GM21529 (cell line): ENCODE results near the gene APCDD1L.

Experiments used
- ATAC-seq: cut with Tn5 transposase; IDR thresholded peaks from one replicate; pipeline ENCODE4 v1.9.1; 2021; ENCODE audit not compliant: unreplicated experiment

APCDD1L gene

GRCh38 chr20:58515233-58516212 is at the start of gene APCDD1L:
Gene APCDD1L, minus strand, starts transcription at chr20:58515399. Its CDS starts 692 bp downstream, at chr20:58514707.
- ATAC-seq = no peak

GRCh38 chr20:58559368-58559729 is 44.1 kb upstream of the APCDD1L start:
- ATAC-seq = no peak

GRCh38 chr20:58558486-58559367 is 43.5 kb upstream of the APCDD1L start:
- no peak for ATAC-seq

GRCh38 chr20:58557733-58558342 is 42.6 kb upstream of the APCDD1L start:
- ATAC-seq = no peak

- ATAC-seq = no peak
Measured at GRCh38 chr20:58556961-58557360, 41.8 kb upstream of the APCDD1L start.

- no peak for ATAC-seq
Measured at GRCh38 chr20:58555078-58555765, 40.0 kb upstream of the APCDD1L start.

GRCh38 chr20:58554541-58554940 is 39.3 kb upstream of the APCDD1L start:
- no peak for ATAC-seq

GRCh38 chr20:58553841-58554240 is 38.6 kb upstream of the APCDD1L start:
- no peak for ATAC-seq

GRCh38 chr20:58553166-58553696 is 38.0 kb upstream of the APCDD1L start:
- ATAC-seq = no peak

- no peak for ATAC-seq
Measured at GRCh38 chr20:58552366-58552934, 37.3 kb upstream of the APCDD1L start.

- ATAC-seq = no peak
Measured at GRCh38 chr20:58551631-58552030, 36.4 kb upstream of the APCDD1L start.

GRCh38 chr20:58550275-58551059 is 35.3 kb upstream of the APCDD1L start:
- ATAC-seq = no peak

GRCh38 chr20:58549231-58550209 is 34.3 kb upstream of the APCDD1L start:
- no peak for ATAC-seq

GRCh38 chr20:58547623-58548475 is 32.6 kb upstream of the APCDD1L start:
- ATAC-seq = no peak

- ATAC-seq = no peak
Measured at GRCh38 chr20:58546756-58547622, 31.8 kb upstream of the APCDD1L start.

- no peak for ATAC-seq
Measured at GRCh38 chr20:58546416-58546711, 31.2 kb upstream of the APCDD1L start.
